GM19240 (cell line): ENCODE data around the gene PARP12.

Experiments
- DNase-seq: peaks from one replicate; pipeline ENCODE4 v3.0.0; 2011; ENCODE audit warnings: low spot score; ENCODE audit not compliant: insufficient read length

Gene PARP12

DNA sequence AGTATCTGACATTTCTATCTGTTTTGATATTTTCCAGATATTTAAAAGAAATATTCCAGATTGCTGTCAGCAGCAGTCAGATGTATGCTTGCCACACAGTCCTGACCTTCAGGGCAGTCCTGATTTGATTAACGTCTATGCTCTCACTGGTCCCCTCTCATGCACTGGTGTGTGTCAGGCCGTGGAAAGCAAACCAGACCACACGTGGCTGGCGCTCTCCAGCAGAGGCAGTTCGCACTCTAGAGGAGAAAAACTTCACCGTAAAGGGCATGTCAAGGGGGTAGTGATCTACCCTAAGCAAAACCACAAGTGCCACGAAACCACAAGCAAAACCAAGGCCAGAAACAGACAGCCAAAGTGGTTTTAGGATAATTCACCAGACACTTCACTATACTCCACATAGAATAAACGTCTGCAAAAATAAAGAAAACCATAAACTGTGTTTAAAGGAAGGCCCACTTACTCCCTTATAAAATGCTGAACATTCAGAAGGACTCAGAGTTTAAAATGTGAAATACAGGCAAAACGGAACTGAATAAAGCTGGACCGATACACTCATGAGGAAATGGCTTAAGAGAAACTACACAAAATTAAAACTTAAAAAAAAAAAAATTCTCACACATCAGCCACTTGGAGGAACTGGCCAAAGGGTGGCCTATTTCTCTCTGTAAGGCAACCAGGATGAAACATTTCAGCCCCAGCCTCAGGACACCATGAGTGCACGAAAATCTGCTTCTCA, 26.4 kb downstream of the PARP12 start:
- DNase-seq, result no peak

DNA sequence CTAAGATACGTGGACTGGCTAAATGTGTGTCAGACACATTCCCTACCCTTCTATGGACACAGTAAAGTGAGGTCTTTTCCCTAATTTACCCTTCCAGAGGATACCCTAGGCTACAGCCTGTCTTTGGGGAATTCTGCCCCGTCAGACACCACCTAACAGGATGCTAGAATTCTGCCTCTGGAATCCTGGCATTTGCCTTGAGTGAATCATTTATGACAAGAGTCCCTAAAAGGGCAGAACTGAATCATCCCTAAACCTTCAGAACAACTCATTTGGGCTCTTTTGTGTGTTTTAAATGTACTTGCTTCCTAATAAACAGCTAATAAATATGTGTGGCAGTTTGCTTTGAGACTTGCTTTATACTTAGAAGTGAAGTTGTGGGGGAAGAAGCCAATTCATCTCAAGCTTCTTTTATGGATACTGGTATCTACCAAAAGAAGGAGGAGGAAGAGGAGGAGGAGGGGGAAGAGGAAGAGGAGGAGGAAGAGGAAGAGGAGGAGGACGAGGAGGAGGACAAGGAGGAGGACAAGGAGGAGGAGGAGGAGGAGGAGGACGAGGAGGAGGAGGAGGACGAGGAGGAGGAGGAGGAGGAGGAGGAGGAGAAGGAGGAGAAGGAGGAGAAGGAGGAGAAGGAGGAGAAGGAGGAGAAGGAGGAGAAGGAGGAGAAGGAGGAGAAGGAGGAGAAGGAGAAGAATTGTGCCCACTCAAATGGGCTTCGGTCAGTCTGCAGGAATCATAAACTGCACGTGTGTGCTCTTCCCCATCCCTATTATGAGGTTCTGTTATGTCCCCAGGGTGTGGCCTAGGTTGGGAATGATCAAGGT, 27.1 kb downstream of the PARP12 start:
- no peak for DNase-seq

DNA sequence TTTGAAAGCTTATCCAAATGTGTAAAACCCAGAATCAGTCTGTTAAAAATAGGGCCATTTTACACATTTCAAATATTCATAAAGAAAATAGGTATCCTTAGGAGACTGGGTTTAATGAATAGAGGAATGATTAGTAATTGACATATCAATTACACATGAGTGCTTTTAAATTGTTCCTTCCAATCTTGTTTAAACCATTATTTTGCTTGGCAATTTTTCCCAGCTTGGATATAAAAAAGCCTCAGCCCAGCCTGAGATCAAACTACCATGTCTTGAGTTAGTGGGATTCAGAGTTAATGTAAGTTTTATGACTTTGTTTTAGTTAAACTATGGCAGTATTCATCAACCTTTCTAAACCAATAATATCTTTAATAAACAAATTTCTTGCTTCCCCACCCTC, 28.3 kb downstream of the PARP12 start:
- no peak for DNase-seq

DNA sequence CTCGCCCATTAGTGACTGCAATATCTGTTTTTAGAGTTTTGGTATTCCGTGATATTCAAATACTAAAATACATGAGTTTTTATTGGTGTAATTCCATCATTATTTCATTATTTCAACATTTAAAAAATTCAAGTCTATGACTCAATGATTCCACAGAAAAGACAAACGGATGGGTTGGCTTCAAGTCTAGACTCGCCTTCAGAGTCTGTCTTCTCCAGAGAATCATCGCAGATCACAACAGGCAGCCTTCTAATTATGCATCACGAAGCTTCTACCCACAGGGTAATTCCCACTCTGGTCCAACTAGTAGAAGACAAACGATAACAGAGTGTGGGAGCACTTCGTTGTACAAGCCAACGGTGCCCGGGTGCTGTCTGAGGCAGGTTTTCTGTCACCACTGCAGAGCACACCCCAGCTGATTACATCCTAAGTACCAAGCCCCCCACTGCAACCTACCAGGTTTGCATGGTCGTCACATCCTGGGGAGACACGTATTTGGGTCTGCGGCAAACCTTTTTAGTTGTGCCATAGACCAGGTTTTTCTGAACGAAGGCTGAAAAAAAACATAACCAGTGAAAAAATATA, 28.9 kb downstream of the PARP12 start:
- DNase-seq, result no peak

DNA sequence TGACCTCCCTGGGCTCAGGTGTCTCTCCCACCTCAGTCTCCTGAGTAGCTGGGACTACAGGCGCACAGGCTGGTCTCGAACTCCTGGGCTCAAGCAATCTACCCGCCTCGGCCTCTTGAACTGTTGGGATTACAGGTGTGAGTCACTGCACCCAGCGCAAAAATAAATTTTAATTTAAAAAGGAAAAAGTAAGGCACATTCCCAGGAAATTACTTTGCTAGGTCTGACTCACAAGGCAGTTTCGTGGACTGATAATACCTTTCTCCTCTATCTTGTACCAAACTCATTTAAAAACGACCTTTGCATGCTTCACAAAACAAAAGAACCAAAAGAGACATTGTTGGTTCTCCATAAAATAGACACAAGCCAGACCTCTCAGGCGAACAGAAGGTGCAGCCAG, 29.7 kb downstream of the PARP12 start:
- no peak for DNase-seq

DNA sequence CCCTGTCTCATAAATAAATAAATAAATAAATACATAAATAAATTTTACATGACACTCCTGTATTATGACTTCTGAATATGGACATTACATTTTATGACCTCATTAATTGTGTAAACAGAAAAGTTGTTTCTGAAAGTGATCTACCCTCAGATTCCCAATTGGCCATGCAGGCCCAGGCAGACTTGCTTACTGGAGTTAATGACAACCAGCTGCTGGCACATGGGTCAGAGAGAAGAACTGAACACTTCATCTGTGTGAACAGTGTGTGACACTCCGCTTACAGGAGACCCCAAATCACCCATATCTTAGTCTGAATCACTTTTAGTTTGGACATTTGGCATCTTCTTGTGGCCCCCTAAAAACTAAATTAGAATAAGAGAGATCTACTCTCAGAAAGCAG, 31.4 kb downstream of the PARP12 start:
- DNase-seq, result no peak

DNA sequence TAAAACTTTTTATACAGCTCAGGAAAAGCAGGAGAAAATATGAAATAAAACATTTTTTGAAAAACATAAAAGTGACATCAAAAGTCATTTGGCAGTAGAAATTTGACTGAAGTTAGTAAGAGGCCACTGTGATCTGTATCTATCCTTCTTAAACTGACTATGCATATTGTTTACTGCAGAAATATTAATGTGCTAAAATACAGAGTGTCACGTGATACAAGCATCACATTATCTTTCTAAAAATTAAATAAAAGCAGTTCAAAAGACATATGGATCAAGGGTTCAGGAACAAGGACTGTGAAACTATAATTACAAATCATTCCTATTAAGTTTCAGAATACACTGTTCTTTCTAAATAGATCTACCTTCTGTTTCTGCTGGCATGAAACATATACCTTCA, 33.7 kb downstream of the PARP12 start:
- no peak for DNase-seq

DNA sequence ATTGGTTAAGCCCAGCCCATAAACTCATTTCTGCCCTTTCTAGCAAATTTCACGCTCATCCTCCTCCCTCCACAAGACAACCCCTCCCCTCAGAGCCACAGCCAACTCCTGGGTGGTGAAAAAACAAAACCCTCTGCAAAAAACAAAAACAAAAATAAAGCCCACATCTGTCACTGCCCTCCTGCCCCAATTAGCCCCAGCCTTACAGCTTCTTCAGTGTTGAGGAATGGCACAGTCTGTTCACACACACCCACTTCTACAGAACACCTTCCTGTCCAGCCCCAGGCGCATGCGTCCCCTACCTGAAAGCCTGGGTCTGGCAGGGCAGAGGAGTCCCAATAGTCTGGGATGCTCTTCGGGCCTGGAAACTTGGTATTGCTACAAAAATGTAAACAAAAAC, 34.4 kb downstream of the PARP12 start:
- no peak for DNase-seq

DNA sequence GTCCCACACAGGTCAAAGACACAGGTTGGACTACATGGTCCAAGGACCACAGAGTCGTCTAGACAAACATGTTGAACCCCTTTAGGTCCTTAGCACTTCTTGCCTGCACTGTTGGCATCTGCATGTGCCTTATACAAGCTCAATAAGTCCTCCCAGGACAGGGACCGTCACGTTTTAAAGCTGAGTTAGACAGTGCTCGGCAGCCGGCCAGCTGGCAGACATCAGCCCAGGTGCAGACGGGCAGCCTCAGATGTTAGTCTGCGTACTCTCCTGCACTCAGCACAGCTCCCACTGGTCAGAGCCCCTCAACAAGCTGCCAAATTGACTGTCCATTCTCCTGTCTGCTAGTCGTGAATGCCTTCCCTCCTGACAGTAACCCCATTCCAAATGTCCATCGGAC, 34.9 kb downstream of the PARP12 start:
- DNase-seq, result no peak

DNA sequence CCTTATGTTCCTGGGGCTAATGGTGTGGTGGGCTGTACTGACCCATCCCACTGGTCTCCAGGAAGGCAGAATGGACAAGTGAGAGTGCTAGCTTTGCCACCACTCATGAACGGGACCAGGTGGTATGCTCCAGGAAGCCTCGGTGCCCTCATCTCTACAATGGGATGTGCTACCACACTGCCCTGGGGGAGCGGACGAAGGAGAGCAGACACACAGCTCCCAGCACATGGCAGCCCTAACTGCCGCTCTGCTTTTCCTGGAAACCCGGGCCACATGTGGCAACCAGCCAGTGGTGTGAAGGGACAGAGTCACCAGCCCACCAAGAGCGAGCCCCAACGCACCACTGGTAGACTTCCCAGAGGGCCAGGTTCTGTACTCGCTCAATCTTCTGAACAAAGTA, 35.8 kb downstream of the PARP12 start:
- DNase-seq, result no peak

DNA sequence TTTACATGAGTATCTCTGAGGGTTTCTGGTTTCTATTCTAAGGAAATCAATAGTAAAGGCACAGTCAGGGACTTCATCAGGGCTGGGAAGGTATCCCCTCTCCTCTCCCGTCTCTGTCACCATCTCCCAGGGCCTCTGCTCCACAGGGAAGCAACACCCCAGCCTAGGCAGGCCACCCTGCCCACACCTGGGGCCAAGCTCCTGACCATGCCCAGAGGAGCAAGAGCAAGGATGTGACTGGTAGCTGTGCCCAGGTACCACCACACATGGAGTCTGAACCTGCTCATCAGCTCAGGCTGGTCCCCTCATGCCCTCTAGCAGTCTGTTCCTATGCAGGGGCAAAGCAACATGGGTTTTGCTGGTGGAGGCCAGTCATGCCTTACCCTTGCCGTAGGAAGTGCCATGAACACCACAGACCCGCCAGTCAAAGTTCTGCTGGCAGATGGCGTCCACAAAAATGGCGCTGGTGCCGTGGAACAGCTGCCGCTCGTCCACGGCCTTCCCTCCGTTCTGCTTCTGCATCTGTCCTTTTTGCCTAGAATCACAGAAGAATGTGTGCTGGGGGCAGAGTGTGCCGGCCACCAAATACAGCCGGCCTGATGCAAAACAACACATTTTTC, 36.8 kb downstream of the PARP12 start:
- DNase-seq, result no peak

DNA sequence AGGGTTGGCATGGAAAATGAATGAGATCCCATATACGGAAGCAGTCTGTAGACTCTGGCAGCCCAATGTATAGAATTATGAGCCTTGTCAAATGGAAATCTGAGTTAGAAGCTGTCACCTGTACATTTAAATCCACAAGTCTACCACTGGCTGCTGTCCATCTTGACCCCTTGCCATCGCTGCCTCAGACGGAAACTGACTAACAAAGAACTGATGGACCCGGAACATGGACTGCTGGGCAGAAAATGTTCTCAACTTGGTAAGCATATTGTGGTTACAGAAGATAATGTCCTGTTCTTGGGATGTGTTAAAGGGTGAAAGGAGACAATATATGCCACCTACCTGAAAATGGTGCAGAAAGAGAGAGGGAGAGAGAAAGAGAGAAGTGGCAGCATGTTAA, 37.5 kb downstream of the PARP12 start:
- DNase-seq, result no peak

DNA sequence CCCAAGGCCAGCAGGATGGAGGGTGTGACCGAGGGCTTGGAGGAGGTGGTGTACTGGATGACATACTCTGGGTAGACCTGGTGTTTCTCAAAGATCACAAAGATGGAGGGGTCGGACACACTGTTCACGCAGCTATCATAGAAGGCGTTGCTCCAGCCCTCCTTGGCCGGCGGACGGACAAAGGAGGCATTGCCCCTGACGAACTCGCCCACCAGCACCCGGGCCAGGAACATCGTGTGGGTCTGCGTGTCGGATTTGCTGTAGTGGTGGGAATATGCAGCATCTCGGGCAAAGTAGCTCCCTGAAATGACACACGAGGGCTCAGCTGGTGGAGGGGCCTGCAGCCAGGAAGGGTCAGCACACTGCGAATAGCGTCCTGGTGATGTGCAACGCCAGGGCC, 38.2 kb downstream of the PARP12 start:
- DNase-seq, result no peak

DNA sequence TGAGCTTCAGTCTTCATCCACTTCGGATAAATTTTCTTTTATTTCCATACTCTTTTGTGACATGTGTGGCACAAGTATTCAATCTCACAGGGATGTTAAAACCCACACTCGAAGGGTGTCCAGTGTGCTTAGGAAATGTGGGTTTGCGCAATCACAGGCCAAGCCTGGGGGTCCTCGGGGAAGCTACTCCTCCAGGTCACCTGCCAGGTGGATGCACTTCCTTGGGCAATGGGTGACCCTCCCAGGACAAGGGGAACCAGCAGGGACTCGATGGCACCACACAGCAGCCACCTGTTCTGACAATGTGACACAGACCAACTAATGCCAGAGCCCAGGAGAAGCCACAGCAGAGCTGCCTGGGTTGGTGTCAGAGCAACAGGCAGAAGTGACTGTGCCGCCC, 39.0 kb downstream of the PARP12 start:
- DNase-seq, result no peak

DNA sequence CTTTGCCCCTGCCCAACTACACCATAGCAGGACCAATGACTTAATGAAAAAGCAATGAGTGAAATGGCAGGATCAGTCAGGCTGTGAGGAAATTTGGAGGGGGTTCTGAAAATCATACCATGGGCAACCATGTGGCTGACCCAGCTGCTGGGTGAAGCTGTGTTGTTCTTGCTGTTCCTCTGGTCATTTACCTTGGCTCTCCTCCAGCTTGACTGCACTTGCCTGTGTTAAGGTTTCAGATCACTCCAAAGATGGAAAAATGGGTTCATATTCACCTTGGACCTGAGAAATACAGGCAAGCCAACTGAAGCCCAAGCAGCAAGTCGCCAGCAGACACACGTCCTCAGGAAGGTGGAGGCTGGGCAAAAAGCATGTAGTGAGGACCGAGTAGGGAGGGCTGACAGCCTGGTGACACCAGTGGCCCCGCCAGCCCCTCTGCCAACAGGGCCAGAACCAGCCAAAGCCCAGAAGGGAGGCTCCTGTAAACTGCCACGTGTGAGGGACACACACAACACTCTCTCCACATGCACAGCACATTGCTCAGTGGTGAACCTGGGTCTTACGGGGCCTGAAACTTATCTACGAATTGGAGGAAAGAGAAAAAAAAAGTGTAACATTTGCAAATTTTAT, 40.1 kb downstream of the PARP12 start:
- no peak for DNase-seq

DNA sequence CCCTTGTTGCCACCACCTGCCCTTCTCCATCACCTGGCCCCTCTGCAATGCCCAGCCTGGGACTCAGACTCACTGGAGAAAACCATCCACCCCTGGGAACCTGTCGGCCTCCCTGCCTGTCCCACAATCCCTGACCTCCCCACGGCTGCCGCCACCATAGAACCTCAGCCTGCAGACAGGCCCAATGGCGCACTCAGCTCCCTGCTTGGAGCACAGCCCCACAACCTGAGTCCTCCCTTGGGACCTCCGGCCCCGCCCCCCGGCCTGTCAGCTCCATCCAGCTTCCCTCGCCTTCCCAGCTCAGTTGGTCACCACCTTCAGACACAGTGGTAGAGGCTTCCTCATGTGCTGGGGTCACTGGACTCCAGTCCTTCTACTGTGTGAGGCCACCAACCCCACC, 41.1 kb downstream of the PARP12 start:
- no peak for DNase-seq

DNA sequence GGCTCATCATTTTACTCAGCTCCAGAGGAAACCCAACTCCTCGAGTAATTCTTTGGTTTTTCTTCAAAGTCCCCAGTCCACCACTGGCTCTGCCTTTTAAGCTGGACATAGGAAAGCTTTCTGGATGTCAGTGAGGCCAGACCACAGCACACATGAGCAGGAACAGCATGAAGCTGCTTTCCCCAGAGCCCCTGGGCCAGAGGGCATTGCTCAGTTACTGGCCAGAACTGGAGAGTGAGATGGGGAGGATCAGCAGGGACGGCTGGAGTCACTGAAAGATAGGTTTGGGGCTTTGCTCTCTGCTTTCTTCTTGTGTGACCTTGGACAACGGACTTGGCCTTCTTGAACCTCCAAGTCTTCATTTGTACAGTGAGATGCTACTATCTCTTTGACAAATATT, 43.1 kb downstream of the PARP12 start:
- DNase-seq, result no peak

DNA sequence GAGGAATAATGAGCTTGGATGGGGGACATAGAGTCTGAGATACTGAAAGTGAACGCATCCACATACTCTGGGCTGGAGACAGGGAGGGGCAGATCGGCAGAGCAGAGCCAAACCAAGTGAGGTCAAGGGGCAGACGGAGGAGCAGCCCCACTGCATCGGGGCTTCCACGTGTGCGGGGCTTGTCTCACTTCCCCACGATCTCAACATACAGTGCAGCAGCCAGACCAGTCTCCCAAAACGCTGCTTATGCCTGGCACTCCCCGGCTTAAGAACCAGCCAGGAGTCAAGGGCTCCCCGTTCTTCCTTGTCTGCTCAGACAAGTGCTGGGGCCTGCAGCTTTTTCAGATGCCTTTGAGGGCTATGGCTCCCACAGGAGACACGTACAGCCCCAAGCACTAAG, 43.6 kb downstream of the PARP12 start:
- no peak for DNase-seq

DNA sequence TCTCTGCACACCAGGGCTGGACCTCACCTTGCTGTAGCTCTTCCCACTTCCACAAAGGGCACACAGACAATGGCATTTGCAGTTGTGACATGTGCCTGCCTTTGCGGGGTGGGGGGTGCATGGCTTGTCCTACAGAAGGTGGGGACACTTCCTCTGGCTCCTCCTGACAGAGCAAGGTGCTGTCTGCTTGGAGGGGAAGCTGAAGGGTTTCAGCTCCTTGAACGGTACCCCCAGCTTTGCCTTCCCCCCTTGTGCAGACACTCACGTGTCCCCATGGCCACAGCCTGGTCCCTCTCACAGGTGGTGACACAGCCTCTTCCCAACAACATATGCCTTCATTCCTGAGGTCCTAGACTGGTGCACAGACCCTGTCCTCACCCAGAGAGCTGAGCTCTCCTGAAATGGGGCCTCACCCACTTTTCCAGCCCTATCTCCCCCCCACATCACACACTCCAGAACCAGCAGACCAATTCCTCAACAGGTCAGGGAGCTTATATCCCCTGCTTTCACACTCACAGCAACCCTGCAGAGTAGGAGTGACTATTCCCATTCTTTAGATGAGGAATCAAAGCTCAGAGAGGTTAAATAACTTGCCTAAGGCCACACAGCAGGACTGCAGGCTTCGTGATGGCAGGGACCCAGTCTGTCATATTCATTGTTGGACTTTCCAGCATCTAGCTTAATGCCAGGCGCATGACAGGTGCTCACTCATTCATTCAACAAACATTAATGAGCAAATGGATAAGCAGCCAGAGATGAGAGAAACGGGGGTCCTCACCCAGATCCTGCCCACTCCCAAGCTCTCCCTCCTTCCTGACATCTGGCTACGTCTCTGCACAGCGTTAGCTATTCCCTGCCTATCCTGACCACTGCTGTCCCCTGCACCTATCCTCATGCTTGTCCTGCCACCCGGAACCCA, 44.4 kb downstream of the PARP12 start:
- DNase-seq, result no peak

DNA sequence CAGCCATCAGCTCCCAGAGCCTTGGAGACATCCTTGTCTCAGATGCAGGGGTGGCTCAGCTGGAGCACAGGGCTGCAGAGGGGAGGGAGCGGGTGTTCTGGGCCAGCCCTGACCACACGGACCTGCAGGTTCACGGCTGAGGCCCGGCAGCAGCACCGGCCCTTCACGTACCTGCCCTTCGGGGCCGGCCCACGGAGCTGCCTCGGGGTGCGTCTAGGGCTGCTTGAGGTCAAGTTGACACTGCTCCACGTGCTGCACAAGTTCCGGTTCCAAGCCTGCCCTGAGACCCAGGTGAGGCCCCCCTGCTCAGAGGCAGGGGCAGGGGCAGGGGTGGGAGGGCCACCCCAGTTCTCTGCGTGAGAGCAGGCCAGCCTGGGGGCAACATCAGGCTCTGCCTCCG, 45.2 kb downstream of the PARP12 start:
- DNase-seq, result no peak

DNA sequence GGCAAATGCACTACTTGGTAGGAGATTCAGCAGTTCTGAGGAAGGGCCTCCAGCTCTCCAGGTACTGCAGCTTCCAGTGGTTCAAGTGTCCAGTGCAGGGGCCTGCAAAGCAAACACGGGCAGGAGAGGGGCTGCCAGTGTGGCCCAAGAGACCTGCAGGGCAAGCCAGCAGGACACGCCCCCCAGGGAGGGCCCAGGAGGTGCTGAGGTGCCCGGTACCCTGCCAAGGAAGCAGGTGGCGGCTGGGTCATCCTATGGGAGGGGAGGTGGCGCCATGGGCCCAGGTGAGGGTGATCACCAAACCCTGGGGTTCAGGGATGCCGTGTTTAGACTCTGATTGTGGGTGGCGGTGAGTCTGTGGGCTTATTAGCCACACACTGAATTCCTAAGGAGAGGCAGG, 45.7 kb downstream of the PARP12 start:
- no peak for DNase-seq
